GM19099 (cell line): Measurements from ENCODE around the gene PASK.

Experiments
- POLR2A ChIP-seq: IDR thresholded peaks from 3 replicates; pipeline ENCODE4 v1.6.1; 2011; ENCODE audit warnings: low read depth; ENCODE audit not compliant: insufficient read length; ENCODE audit errors: extremely low read depth

Gene PASK

DNA sequence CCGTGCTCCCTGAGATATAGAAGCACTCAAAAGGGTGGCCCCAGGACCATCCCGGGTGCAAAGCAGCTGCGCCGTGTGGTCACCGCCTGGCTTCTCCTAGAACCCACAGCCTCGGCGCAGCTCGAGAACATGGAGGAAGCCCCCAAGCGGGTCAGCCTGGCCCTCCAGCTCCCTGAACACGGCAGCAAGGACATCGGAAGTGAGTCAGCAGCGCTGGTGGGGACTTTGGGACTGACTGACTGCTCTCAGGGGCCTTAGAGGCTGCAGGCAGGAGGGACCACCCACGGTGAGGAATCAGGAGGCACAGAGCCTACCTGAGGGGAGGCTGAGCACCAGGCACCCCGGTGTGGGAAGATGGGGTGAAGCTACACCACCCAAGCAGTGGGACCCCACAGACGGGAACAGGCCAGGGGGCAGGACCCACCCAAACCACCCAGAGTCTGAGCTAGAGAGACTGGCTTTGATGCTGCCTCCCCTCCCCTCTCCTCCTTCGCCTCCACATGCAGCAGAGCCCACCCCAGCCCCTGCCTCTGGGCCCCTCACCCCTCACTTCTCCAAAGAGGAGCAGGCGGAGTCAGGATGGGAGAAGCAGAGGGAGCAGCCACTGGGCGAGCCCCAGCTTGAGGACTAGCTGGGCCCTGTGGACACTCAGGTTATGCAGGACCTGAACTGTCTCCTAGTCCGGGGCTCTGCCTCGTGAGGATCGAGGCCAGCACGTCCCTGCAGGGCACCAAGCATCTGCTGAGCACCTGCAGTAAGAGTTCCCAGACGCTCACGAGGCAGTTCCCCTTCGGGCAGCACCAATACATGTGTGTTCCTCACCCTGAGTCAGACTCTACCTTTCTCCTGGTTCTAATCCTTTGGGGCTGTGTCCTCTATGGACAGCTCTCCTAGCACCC lies 75.9 kb downstream of the PASK start:
- no peak for TF ChIP-seq POLR2A

DNA sequence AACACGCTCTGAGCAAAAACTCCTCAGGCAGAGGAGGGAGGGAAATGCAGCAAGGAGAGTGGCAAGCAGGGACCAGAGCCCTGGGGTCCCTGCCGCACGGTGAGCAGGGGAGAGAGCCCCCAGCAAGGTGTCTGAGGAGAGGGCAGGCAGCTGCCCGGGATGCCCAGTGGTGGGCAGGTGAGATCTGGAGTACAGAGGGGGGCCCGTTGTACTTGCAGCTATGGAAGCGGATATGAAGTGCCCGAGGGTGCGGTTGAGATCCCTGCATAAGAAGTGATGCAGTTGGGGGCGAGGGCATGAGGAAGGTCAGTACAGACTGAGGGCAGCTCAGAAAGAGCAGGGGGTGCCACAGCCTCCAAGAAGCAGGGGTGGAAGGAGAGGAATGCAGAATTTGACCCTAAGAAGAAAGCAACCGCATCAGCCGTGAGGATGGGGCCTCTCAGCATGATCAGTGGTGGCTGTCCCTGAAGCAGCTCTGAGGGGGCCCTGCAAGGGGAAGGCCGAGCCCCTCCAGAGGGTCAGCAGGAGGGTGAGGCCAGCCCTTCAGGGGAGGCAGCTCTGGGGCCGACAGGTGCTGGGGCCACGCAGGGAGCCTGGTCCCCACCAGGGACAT lies 76.6 kb downstream of the PASK start:
- no peak for TF ChIP-seq POLR2A

- no peak for TF ChIP-seq POLR2A
Measured at GRCh38 chr2:241072151-241072550, 77.1 kb downstream of the PASK start.

- no peak for TF ChIP-seq POLR2A
Measured at GRCh38 chr2:241071677-241072111, 77.6 kb downstream of the PASK start.

DNA sequence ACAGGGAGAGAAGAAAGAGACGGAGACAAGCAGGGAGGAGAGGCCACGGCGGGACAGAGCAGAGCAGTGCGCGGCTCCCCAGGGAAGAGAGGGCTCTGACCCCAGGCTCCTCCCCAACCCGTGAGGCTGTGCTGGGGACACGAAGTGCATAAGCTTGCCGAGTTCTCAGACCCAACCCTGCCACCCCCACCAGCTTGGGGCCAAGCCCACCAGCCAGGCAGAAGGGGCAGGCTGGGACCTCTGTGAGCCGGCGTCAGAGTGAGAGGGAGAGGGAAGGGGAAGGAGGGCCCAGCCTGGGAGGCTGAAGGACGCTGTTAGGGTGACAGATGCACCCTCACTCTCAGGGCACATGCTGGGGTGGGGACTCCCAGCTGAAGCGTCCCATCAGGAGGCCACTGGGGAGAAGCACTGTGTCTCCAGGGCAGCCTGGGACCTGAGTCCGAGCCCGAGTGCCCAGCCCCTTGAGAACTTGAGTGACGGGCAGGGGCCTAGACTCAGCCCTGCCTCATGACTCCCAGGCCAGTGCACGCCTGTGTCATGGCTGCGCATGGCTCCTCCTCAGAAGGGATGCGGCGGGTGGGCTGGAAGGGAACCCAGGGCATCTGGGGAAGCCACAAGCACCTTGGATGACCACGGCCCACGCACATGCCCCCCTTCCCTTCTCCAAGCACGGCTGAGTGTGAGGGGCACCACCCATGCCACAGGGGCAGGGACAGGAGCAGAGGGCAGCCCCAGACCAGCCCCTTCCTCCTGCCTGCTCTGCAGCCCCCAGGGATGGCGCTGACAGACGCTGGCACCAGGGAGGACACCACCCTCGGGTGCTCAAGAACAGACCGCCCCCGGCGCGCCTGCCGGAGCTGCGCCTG lies 78.2 kb downstream of the PASK start:
- no peak for TF ChIP-seq POLR2A

GRCh38 chr2:241070361-241070760 lies 78.9 kb downstream of the PASK start:
- no peak for TF ChIP-seq POLR2A

DNA sequence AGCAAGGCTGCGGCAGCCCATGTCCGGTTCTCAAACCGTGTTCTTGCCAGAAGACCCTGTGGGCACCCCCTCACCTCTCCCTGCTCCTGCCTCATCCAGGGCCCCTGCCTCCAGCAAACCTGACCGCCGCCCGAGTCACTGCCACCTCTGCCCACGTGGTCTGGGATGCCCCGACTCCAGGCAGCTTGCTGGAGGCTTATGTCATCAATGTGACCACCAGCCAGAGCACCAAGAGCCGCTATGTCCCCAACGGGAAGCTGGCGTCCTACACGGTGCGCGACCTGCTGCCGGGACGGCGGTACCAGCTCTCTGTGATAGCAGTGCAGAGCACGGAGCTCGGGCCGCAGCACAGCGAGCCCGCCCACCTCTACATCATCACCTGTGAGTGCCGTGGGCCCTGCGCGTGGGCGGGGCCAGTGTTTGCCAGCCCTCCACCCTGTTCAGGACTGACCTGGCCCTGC lies 79.4 kb downstream of the PASK start:
- no peak for TF ChIP-seq POLR2A

DNA sequence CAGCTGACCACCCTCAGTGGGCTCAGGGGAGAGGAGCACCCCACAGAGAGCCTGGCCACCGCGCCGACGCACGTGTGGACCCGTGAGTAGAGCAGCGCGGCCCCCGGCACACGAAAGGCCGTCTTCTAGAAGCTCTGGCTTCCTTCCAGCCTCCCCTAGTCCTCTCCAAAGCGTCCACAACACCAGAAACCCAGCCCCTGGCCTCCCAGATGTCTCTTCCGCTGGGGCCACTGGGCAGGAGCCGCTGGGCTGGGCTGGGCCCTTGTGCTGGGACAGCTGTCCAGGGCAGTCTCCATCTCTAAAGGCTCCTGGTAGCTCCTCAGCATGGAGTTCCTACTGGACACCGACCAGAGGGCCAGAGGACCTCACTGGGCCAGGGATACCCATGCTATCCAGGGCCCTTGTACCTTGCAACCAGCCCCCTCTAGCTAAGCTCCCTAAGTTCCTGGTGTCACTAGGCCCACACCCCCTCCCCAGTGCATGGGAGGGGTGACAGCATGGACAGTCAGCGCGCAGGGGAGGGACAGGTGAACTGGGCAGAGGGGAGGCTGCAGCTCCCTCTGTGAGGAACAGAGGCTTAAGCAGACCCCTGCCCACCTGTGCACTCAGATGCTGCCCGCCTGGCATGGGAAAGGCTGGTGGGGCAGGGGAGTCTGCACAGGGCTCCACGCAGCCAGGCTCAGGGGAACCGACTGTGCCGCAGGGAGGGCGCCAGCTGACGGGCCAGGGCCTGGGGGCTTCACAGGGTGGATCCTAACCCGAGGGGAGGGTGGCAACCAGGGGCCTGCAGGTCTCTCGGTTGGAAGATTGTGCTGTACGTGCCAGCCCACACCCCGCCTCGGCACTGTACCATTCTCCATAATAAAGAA lies 80.1 kb downstream of the PASK start:
- no peak for TF ChIP-seq POLR2A

- no peak for TF ChIP-seq POLR2A
Measured at GRCh38 chr2:241068136-241068941, 80.9 kb downstream of the PASK start.

DNA sequence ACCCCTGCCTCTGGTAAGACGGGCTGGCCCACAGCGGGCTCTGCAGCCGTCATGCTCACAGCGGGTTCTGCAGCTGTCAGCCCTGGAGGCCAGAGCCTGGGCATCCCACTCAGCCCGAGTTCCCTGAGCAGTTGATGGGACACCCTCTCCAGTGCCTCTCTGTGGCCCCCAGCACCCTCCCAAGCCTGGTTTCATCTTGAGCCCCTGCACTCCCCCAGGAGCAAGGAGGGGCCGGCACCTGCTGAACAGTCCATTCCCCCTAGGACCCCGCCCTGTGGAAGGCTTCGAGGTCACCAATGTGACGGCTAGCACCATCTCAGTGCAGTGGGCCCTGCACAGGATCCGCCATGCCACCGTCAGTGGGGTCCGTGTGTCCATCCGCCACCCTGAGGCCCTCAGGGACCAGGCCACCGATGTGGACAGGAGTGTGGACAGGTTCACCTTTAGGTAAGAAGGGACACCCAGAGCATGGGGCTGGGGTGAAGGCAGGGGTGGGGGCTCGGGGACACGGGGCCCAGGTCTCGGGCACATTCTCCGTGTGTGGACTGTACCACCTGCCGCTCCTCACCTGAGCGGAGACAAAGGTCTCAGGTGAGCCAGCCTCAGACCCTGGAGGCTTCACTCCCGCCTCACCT lies 81.7 kb downstream of the PASK start:
- TF ChIP-seq POLR2A: no peak

DNA sequence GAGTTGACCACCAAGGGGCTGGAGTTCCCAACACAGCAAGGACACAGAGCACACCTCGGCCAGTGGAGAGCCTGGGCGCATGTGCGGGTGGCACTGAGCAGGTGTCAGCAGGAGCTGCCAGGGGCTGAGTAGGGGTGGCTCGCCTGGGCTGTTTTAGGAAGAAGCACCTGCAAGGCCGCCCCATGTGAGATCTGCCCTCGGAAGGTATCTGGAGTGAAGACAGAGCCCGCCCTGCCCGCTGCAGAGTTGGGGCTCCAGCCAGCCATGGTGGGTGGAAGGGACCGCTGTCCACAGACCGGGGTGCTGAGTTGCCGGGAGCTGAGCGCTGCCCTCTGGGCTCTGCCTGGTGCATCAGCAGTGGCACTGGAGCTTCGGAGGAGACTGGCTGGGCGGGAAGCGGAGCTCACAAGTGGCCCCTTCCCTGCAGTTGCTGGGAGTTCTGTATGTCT lies 82.4 kb downstream of the PASK start:
- no peak for TF ChIP-seq POLR2A

DNA sequence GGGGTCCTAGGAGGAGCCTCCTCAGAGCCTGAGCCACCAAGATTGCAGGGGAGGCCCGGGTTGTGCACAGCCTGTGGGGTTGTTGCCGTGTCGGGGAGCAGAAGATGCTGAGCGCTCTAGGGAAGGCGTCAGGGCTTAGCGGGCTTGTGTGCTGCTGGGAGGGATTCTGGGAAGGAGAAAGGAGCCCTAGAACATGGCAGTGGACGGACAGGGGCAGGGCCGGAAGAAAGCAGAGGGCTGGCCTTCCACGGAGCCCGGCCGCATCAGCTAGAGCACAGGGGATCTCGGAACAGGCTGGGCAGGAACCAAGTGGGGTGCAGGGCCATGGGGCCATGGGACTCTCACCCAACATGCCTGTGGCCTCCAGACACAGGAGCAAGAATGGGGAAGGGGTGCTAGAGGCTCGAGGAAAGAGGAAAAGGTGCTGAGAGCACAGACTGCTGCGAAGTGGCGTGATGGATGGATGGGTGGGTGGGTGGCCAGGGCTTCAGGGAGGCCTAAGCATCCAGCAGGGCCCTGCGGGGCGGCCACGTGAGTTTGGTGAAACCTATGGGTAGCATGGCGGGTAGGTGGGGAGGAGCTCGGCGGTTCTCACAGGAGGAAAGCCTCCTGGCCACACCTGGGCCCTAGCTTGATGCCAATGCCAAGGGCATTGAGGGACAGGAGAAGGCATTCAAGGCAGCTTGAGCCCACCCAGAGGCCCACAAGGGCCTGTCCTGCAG lies 82.9 kb downstream of the PASK start:
- no peak for TF ChIP-seq POLR2A
